Measurements from ENCODE around the gene PTH1R. TPM values are rescaled to one million over a fixed set of nuclear protein-coding genes. Genes with fewer than 3 reads are reported as not detected.

PTH1R gene
- total and polyA plus RNA-seq, 10 of the 15 experiments (the other 5 are each of a cell fraction or from before 2014, with no cell fraction given): not detected

DNA sequence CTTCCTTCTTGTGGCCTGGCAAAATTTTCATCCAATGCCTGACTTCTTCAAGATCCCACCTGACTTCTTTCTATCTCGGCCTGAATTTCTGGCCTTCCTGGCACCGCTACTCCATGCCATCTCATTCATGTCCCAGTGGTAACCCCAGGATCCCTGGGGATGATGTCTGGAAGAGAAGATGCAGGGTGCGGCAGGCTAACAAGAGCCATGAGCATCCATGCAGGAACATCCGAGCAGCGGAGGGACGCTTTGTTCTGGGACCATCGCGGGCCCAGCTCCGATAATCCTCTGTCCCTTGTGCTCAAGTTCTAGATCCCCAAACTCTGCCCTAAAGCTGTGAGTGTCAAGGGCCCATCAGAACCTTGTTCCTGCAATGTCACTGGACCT, 25.2 kb upstream of the PTH1R start:
- DNase-seq (ENCODE audit: low read depth, low spot score) (no peak), ATAC-seq (no peak), FAIRE-seq (no peak)
- no peak for TF ChIP-seq RCOR1 (conservative IDR thresholded peaks at IDR 0.05; ENCODE audit: low read depth, low read length)
- Histone ChIP-seq H3K4me1 (ENCODE audit: control insufficient read depth, insufficient read depth, low read length) (no peaks in the 10 kb centered on the region), H2AFZ (ENCODE audit: control insufficient read depth, low read depth, low read length) (no peak overlapping the region), H3K4me2 (ENCODE audit: control insufficient read depth, insufficient read depth) (no peak overlapping the region), H3K27ac (ENCODE audit: control insufficient read depth, insufficient read depth) (no peak overlapping the region), H3K79me2 (ENCODE audit: control insufficient read depth, insufficient read depth, low read length) (no peaks in the 10 kb centered on the region), H3K9me3 (replicated peaks; ENCODE audit: control insufficient read depth, insufficient read depth, low read length) (no peaks in the 10 kb centered on the region), H4K20me1 (ENCODE audit: control insufficient read depth, insufficient read depth) (no peaks in the 10 kb centered on the region), H3K36me3 (ENCODE audit: control insufficient read depth in 2 of 2, insufficient read depth in 2 of 2, low read length in 1 of 2) (no peaks in the 10 kb centered on the region), H3K9ac (ENCODE audit: control insufficient read depth, insufficient read depth, low read length) (no peak overlapping the region), H3K27me3 (replicated peaks in 1 of 2; ENCODE audit: control insufficient read depth in 2 of 2, insufficient read depth in 2 of 2, low read length in 1 of 2) (no peaks in the 10 kb centered on the region; a peak in 2 of 4 replicates), H3K4me3 (no peak overlapping the region)
- CTCF ChIA-PET: no interaction called here
- RAD21 ChIA-PET (ENCODE audit: unreplicated experiment): no interaction called here
- in situ Hi-C loops (cut with MboI): no loop called here
- BruUV-seq (replicated peaks): no TSS peak
- POLR2A ChIA-PET: no interaction called here
- SMC1A ChIA-PET (ENCODE audit: uncharacterized antibody, unreplicated experiment): no interaction called here
- intact Hi-C loops (cut with micrococcal nuclease; ENCODE audit: unreplicated experiment): no loop called here
- 72% methylated on average over 9 of the region's 9 CpGs for WGBS (ENCODE audit: insufficient coverage, insufficient replicate concordance, low lambda C conversion rate, missing lambda C conversion rate)

DNA sequence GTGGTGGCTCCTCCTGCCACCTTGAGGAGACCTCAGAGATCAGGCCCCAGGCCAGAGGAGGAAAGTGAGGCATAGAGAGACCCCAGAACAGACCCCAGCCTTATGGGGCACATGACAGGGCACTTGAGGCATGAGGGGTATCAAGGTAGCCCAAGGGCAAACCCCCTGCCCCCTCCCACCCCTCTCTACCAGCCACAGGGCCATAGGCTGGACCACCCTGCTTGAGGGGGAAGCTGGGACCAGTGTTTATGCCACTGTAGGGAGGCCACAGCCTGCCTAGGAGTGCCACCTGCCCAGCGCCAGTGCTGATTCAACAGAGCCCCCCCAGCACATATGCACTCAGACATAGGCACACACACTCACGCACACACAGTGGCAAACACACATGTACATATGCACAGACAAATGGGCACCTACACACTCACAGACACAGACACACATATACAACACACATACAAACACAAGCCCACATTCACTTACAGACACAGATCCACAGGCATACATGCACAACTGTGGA, 24.6 kb upstream of the PTH1R start:
- in situ Hi-C loops (cut with MboI): no loop called here
- DNase-seq (ENCODE audit: low read depth, low spot score): no peak
- Histone ChIP-seq H3K36me3 (ENCODE audit: control insufficient read depth in 2 of 2, insufficient read depth in 2 of 2, low read length in 1 of 2) (no peaks in the 10 kb centered on the region), H2AFZ (ENCODE audit: control insufficient read depth, low read depth, low read length) (no peak overlapping the region), H3K4me1 (ENCODE audit: control insufficient read depth, insufficient read depth, low read length) (no peaks in the 10 kb centered on the region), H4K20me1 (ENCODE audit: control insufficient read depth, insufficient read depth) (no peaks in the 10 kb centered on the region), H3K27ac (ENCODE audit: control insufficient read depth, insufficient read depth) (no peak overlapping the region), H3K79me2 (ENCODE audit: control insufficient read depth, insufficient read depth, low read length) (no peaks in the 10 kb centered on the region), H3K4me3 (no peak overlapping the region), H3K4me2 (ENCODE audit: control insufficient read depth, insufficient read depth) (no peak overlapping the region), H3K9ac (ENCODE audit: control insufficient read depth, insufficient read depth, low read length) (no peak overlapping the region), H3K27me3 (replicated peaks in 1 of 2; ENCODE audit: control insufficient read depth in 2 of 2, insufficient read depth in 2 of 2, low read length in 1 of 2) (no peaks in the 10 kb centered on the region; a peak in 2 of 4 replicates), H3K9me3 (replicated peaks; ENCODE audit: control insufficient read depth, insufficient read depth, low read length) (no peaks in the 10 kb centered on the region)
- RAD21 ChIA-PET (ENCODE audit: unreplicated experiment): no interaction called here
- POLR2A ChIA-PET: no interaction called here
- no peak for FAIRE-seq
- SMC1A ChIA-PET (ENCODE audit: uncharacterized antibody, unreplicated experiment): interaction anchor here (0.6 kb wide), 1 partner anchor 190 kb away, joined by 3 read pairs; no protein-coding TSS in a partner anchor
- no peak for ATAC-seq
- 58% methylated on average over 2 of the region's 2 CpGs for WGBS (ENCODE audit: insufficient coverage, insufficient replicate concordance, low lambda C conversion rate, missing lambda C conversion rate)
- BruUV-seq (replicated peaks): no TSS peak
- CTCF ChIA-PET: interaction anchor here (1.1 kb wide), 2 partner anchors 119 to 146 kb away, joined by 3 to 4 read pairs; no protein-coding TSS in a partner anchor
- intact Hi-C loops (cut with micrococcal nuclease; ENCODE audit: unreplicated experiment): no loop called here
- TF ChIP-seq ZZZ3 (IDR thresholded peaks at IDR 0.05; ENCODE audit: control insufficient read depth, insufficient read length, low read depth) (no peak), KDM1A (IDR thresholded peaks at IDR 0.05; ENCODE audit: borderline replicate concordance) (no peak), CBX3 (IDR thresholded peaks at IDR 0.05; ENCODE audit: borderline replicate concordance, low read depth) (no peak), ATF7 (IDR thresholded peaks at IDR 0.05; ENCODE audit: low read depth) (no peak), RBBP5 (conservative IDR thresholded peaks at IDR 0.05) (no peak), SMARCA5 (IDR thresholded peaks at IDR 0.05) (no peak), MXI1 (IDR thresholded peaks at IDR 0.05; ENCODE audit: low read depth, low read length) (no peak), HDAC2 (IDR thresholded peaks at IDR 0.05) (no peak)
- TF ChIP-seq, protein P1, sequence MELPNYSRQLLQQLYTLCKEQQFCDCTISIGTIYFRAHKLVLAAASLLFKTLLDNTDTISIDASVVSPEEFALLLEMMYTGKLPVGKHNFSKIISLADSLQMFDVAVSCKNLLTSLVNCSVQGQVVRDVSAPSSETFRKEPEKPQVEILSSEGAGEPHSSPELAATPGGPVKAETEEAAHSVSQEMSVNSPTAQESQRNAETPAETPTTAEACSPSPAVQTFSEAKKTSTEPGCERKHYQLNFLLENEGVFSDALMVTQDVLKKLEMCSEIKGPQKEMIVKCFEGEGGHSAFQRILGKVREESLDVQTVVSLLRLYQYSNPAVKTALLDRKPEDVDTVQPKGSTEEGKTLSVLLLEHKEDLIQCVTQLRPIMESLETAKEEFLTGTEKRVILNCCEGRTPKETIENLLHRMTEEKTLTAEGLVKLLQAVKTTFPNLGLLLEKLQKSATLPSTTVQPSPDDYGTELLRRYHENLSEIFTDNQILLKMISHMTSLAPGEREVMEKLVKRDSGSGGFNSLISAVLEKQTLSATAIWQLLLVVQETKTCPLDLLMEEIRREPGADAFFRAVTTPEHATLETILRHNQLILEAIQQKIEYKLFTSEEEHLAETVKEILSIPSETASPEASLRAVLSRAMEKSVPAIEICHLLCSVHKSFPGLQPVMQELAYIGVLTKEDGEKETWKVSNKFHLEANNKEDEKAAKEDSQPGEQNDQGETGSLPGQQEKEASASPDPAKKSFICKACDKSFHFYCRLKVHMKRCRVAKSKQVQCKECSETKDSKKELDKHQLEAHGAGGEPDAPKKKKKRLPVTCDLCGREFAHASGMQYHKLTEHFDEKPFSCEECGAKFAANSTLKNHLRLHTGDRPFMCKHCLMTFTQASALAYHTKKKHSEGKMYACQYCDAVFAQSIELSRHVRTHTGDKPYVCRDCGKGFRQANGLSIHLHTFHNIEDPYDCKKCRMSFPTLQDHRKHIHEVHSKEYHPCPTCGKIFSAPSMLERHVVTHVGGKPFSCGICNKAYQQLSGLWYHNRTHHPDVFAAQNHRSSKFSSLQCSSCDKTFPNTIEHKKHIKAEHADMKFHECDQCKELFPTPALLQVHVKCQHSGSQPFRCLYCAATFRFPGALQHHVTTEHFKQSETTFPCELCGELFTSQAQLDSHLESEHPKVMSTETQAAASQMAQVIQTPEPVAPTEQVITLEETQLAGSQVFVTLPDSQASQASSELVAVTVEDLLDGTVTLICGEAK (IDR thresholded peaks at IDR 0.05; ENCODE audit: borderline replicate concordance): no peak
- TF ChIP-seq, protein P2, sequence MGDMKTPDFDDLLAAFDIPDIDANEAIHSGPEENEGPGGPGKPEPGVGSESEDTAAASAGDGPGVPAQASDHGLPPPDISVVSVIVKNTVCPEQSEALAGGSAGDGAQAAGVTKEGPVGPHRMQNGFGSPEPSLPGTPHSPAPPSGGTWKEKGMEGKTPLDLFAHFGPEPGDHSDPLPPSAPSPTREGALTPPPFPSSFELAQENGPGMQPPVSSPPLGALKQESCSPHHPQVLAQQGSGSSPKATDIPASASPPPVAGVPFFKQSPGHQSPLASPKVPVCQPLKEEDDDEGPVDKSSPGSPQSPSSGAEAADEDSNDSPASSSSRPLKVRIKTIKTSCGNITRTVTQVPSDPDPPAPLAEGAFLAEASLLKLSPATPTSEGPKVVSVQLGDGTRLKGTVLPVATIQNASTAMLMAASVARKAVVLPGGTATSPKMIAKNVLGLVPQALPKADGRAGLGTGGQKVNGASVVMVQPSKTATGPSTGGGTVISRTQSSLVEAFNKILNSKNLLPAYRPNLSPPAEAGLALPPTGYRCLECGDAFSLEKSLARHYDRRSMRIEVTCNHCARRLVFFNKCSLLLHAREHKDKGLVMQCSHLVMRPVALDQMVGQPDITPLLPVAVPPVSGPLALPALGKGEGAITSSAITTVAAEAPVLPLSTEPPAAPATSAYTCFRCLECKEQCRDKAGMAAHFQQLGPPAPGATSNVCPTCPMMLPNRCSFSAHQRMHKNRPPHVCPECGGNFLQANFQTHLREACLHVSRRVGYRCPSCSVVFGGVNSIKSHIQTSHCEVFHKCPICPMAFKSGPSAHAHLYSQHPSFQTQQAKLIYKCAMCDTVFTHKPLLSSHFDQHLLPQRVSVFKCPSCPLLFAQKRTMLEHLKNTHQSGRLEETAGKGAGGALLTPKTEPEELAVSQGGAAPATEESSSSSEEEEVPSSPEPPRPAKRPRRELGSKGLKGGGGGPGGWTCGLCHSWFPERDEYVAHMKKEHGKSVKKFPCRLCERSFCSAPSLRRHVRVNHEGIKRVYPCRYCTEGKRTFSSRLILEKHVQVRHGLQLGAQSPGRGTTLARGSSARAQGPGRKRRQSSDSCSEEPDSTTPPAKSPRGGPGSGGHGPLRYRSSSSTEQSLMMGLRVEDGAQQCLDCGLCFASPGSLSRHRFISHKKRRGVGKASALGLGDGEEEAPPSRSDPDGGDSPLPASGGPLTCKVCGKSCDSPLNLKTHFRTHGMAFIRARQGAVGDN (IDR thresholded peaks at IDR 0.05): no peak

Measured in GM12878 (cell line).